ENCODE results near the gene UBE2D3. TPM values are rescaled to one million over a fixed set of nuclear protein-coding genes. Genes with fewer than 3 reads are reported as not detected.

Gene UBE2D3
- total RNA-seq, 1 donor from 2014 or later, result 432 TPM

DNA sequence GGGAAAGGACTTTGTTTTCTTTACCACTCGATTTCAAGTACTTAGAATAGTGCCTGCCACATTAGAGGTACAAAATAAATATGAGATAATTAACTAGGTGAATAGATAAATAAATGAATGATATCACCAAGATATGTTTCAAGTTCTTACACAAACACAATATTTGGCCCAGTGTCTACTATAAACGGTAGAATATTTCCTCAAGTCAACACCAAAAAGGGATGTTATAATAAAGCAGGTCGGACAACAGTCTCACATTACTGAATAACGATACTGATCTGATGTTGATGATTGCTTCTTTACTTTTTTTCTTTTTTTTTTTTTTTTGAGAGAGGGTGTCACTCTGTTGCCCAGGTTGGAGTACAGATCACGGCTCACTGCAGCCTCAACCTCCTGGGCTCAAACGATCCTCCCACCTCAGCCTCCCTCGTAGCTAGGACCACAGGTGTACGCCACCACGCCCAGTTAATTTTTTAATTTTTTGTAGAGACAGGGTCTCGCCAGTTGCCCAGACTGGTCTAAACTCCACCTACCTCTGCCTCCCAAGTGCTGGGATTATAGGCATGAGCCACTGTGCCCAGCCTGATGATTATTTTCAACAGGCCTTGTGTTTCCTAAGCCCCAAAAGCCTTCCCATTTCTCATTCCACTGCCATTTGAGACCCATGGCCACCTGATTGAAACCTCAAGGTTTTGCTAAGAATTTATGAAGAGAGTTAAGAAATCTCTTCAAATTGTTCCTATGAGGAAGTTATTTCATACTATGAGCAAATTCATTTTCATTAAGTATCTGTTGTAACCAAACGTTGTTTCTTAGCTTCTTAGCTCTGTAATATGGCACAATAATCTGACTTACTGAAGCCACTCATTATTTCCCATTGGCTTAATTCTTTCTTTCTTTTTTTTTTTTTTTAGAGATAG lies 68.8 kb downstream of the UBE2D3 start:
- Mint-ChIP-seq H3K9me3 (peaks cover 4% of the 10 kb centered on the region), H3K36me3 (ENCODE audit: low read depth) (peaks cover 16% of the 10 kb centered on the region), H3K4me3 (ENCODE audit: low read depth) (no peak overlapping the region), H3K4me1 (ENCODE audit: low read depth) (peaks cover 33% of the 10 kb centered on the region), H3K27me3 (ENCODE audit: low read depth) (peaks cover 7% of the 10 kb centered on the region), H3K27ac (no peak overlapping the region)
- no peak for DNase-seq (ENCODE audit: low spot score)
- intact Hi-C loops (cut with micrococcal nuclease), result no loop called here

DNA sequence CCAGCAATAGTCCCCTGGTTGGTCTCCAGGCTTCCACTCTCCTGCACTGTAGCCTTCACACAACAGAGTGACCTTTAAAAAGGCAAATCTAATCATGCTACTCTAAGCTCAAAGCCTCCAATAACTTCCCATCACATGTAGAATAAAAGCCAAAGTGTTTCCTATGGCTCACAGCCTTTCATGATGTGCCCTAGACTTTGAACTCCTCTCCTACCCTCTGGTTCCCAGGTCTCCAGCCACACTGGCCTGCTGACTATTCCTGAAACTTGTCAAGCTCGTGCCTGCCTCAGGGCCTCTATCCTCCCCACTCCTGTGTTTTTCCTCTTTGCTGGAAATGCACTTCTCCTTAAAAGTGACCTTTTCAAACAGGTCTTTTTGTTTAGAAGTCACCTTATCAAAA lies 69.7 kb downstream of the UBE2D3 start:
- Mint-ChIP-seq H3K4me3 (ENCODE audit: low read depth) (no peak overlapping the region), H3K27me3 (ENCODE audit: low read depth) (peaks cover 7% of the 10 kb centered on the region), H3K9me3 (peaks cover 4% of the 10 kb centered on the region), H3K4me1 (ENCODE audit: low read depth) (peaks cover 33% of the 10 kb centered on the region), H3K27ac (no peak overlapping the region), H3K36me3 (ENCODE audit: low read depth) (peaks cover 16% of the 10 kb centered on the region)
- no peak for DNase-seq (ENCODE audit: low spot score)
- intact Hi-C loops (cut with micrococcal nuclease), result no loop called here

DNA sequence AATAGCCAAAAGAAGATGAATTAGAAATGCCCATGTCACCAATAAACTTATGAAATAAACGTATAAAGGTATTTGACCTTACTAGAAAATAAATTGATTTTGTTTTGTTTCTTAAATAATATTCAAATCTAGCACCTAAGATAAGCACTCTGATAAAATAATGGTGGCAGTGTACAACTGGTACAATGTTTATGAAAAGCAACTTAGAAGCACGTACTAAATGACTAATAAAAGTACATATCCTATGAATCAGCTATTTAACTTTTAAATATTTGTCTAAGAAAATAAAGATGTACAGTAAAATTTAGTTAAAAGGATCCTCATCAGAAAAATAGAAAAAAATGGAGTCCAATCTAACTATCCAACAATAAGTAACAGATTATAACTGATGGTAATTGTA lies 73.3 kb downstream of the UBE2D3 start:
- no peak overlapping the region for H3K27ac Mint-ChIP-seq
- intact Hi-C loops (cut with micrococcal nuclease), result no loop called here
- peaks cover 4% of the 10 kb centered on the region for H3K9me3 Mint-ChIP-seq
- H3K4me3 Mint-ChIP-seq (ENCODE audit: low read depth), result no peak overlapping the region
- peaks cover 10% of the 10 kb centered on the region for H3K4me1 Mint-ChIP-seq (ENCODE audit: low read depth)
- H3K27me3 Mint-ChIP-seq (ENCODE audit: low read depth), result no peaks in the 10 kb centered on the region
- H3K36me3 Mint-ChIP-seq (ENCODE audit: low read depth), result peaks cover 32% of the 10 kb centered on the region
- no peak for DNase-seq (ENCODE audit: low spot score)

DNA sequence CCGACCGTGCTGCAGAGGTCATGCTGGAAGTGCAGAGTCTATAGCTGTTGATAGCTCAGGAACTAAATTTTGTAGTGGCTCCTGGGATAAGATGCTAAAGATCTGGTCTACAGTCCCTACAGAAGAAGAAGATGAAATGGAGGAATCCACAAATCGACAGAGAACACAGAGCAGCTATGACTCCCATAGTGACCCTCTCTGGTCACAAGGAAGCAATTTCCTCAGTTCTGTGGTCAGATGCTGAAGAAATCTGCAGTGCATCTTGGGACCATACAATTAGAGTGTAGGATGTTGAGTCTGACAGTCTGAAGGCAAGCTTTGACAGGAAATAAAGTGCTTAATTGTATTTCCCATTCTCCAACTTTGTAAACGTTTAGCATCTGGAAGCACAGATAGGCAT lies 75.4 kb downstream of the UBE2D3 start:
- Mint-ChIP-seq H3K27ac (no peak overlapping the region), H3K27me3 (ENCODE audit: low read depth) (no peaks in the 10 kb centered on the region), H3K36me3 (ENCODE audit: low read depth) (peaks cover 25% of the 10 kb centered on the region), H3K9me3 (peaks cover 4% of the 10 kb centered on the region), H3K4me3 (ENCODE audit: low read depth) (no peak overlapping the region), H3K4me1 (ENCODE audit: low read depth) (no peaks in the 10 kb centered on the region)
- no peak for DNase-seq (ENCODE audit: low spot score)
- intact Hi-C loops (cut with micrococcal nuclease), result no loop called here

Other genes with a start within 250 kb of the UBE2D3 start
- 9.4 and 11.3 TPM in 2 replicates for gene MANBA, start 66.6 kb downstream of the UBE2D3 start, total RNA-seq
- gene CISD2, start 41.4 kb upstream of the UBE2D3 start, total RNA-seq, result 50.8 and 51.4 TPM in 2 replicates
- 0.28 and 0.57 TPM in 2 replicates for gene SLC9B1, start 192.2 kb upstream of the UBE2D3 start, total RNA-seq
- 34.6 and 37.9 TPM in 2 replicates for gene SLC9B2, start 249.2 kb upstream of the UBE2D3 start, total RNA-seq